HCT116 (cell line): ENCODE data around the gene ZHX3. TPM values are rescaled to one million over a fixed set of nuclear protein-coding genes. Genes with fewer than 3 reads are reported as not detected.

ENCODE experiments used
- ATAC-seq: fragments of 200-7000 bp; cut with Tn5 transposase; 2 replicates; pipeline ENCODE4 v1.9.1; 2020; ENCODE audit warnings: mild to moderate bottlenecking, moderate library complexity
- BruUV-seq: library from RNA; stranded (reverse); fragments of 400-500 nt; replicated peaks from 2 replicates; lab custom pipeline; 2021; lab: Mats Ljungman, UMichigan
- CTCF ChIA-PET: fragments of 300-600 bp; sonication (Branson Sonifier 250); formaldehyde crosslinking; loops from one replicate; lab custom pipeline; 2021; ENCODE audit warnings: antibody characterized with exemption; lab: Charles Lee
- POLR2A ChIA-PET: fragments of 300-600, 350-600 bp; sonication (Branson Sonifier 250); formaldehyde crosslinking; loops from one replicate; lab custom pipeline; 2021; ENCODE audit warnings: antibody characterized with exemption; lab: Charles Lee
- RAD21 ChIA-PET, 2 experiments: fragments of 300-600 bp; sonication (Branson Sonifier 250); formaldehyde crosslinking; loops; one replicate each; lab custom pipeline; 2023; ENCODE audit warnings: low total read pairs in 2 of 2; ENCODE audit not compliant: uncharacterized antibody in 2 of 2, unreplicated experiment in 2 of 2, low non-redundant PET in 1 of 2; lab: Charles Lee
- DNase-seq: peaks from one replicate; pipeline ENCODE4 v3.0.0-alpha.2; 2010; ENCODE audit warnings: low read depth, low spot score
- H2AFZ ChIP-seq: fragments of 200-600 bp; shearing (Covaris generic), sonication (generic); 2 replicates; pipeline ENCODE4 v1.6.1; 2017; ENCODE audit warnings: low read depth, mixed run types, mixed read lengths, antibody characterized with exemption, low read length; ENCODE audit not compliant: poor library complexity, severe bottlenecking
- H3K27ac ChIP-seq: 2 replicates; pipeline ENCODE4 v1.5.1; 2012; ENCODE audit warnings: low read depth, low read length
- H3K27me3 ChIP-seq: fragments of 200-600 bp; sonication (generic); 2 replicates; pipeline ENCODE4 v1.6.1; 2016; ENCODE audit warnings: mixed run types, low read length, mixed read lengths; ENCODE audit not compliant: insufficient read depth
- H3K36me3 ChIP-seq, 2 experiments: fragments of 200-500 bp in 1 of 2; fragments of 200-600 bp in 1 of 2; sonication (Bioruptor generic) in 1 of 2; sonication (generic) in 1 of 2; 2 replicates each; pipeline versions ENCODE4 v1.5.1 to v1.6.1; 2014 to 2016; ENCODE audit warnings: low read length in 2 of 2, inconsistent platforms in 1 of 2, mixed read lengths in 1 of 2, mixed run types in 1 of 2; ENCODE audit not compliant: insufficient read depth in 2 of 2, control insufficient read depth in 1 of 2
- H3K4me1 ChIP-seq, 2 experiments: fragments of 200-600 bp in 1 of 2; sonication (generic) in 1 of 2; 2 replicates each; pipeline versions ENCODE4 v1.5.1 to v1.6.1; 2012 to 2017; ENCODE audit warnings: low read length in 2 of 2, inconsistent platforms in 1 of 2, mild to moderate bottlenecking in 1 of 2, mixed read lengths in 1 of 2, mixed run types in 1 of 2, moderate library complexity in 1 of 2; ENCODE audit not compliant: insufficient read depth in 2 of 2, control insufficient read depth in 1 of 2
- H3K4me2 ChIP-seq: fragments of 200-600 bp; sonication (generic); 2 replicates; pipeline ENCODE4 v1.6.1; 2017; ENCODE audit warnings: mixed run types, low read length, mixed read lengths
- H3K4me3 ChIP-seq, 2 experiments: fragments of 200-600 bp in 1 of 2; sonication (generic) in 1 of 2; replicated peaks in 1 of 2; 2 replicates each; pipeline ENCODE4 v1.5.1; 2011 to 2016; ENCODE audit warnings: low read length in 2 of 2, control low read depth in 1 of 2, low read depth in 1 of 2, mild to moderate bottlenecking in 1 of 2, mixed read lengths in 1 of 2, mixed run types in 1 of 2
- H3K79me2 ChIP-seq: fragments of 200-600 bp; sonication (generic); 2 replicates; pipeline ENCODE4 v1.6.1; 2017; ENCODE audit warnings: mild to moderate bottlenecking, mixed run types, low read length, moderate library complexity, mixed read lengths; ENCODE audit not compliant: insufficient read depth
- H3K9ac ChIP-seq: fragments of 200-600 bp; sonication (generic); 2 replicates; pipeline ENCODE4 v1.6.1; 2016; ENCODE audit warnings: low read length, mixed read lengths
- H3K9me2 ChIP-seq: fragments of 200-600 bp; sonication (generic), shearing (Covaris generic); 2 replicates; pipeline ENCODE4 v1.6.1; 2017; ENCODE audit warnings: mixed run types, mild to moderate bottlenecking, moderate library complexity; ENCODE audit not compliant: insufficient read depth
- H3K9me3 ChIP-seq, 2 experiments: fragments of 200-500 bp in 1 of 2; fragments of 200-600 bp in 1 of 2; sonication (Bioruptor generic) in 1 of 2; sonication (generic) in 1 of 2; 2 replicates each; pipeline ENCODE4 v1.6.1; 2014 to 2017; ENCODE audit warnings: low read length in 2 of 2, mixed read lengths in 2 of 2, inconsistent platforms in 1 of 2, low read depth in 1 of 2, mild to moderate bottlenecking in 1 of 2, mixed run types in 1 of 2, moderate library complexity in 1 of 2; ENCODE audit not compliant: control insufficient read depth in 1 of 2, insufficient read depth in 1 of 2
- H4K20me1 ChIP-seq: fragments of 200-600 bp; sonication (generic), shearing (Covaris generic); 2 replicates; pipeline ENCODE4 v1.6.1; 2017; ENCODE audit warnings: mixed run types, mild to moderate bottlenecking, moderate library complexity; ENCODE audit not compliant: insufficient read depth
- CBX3 ChIP-seq: IDR thresholded peaks from 2 replicates; pipeline ENCODE4 v1.6.1; 2012; ENCODE audit warnings: low read depth
- EGR1 ChIP-seq: IDR thresholded peaks from 2 replicates; pipeline ENCODE4 v1.6.1; 2012; ENCODE audit warnings: low read depth
- EZH2phosphoT487 ChIP-seq: fragments of 200-600 bp; IDR thresholded peaks from 2 replicates; pipeline ENCODE4 v1.6.1; 2018; ENCODE audit warnings: antibody characterized with exemption, borderline replicate concordance
- JUND ChIP-seq: IDR thresholded peaks from 2 replicates; pipeline ENCODE4 v1.6.1; 2012
- POLR2AphosphoS5 ChIP-seq: IDR thresholded peaks from 2 replicates; pipeline ENCODE4 v1.6.1; 2011; ENCODE audit warnings: mild to moderate bottlenecking, low read depth, low read length, moderate library complexity
- RAD21 ChIP-seq: IDR thresholded peaks from 2 replicates; pipeline ENCODE4 v1.6.1; 2012; ENCODE audit warnings: low read depth, mild to moderate bottlenecking
- SIN3A ChIP-seq: IDR thresholded peaks from 2 replicates; pipeline ENCODE4 v1.6.1; 2012; ENCODE audit warnings: low read depth
- SP1 ChIP-seq: IDR thresholded peaks from 2 replicates; pipeline ENCODE4 v1.6.1; 2012; ENCODE audit warnings: low read depth
- SRF ChIP-seq: IDR thresholded peaks from 2 replicates; pipeline ENCODE4 v1.6.1; 2012; ENCODE audit warnings: low read depth
- TCF7L2 ChIP-seq: IDR thresholded peaks from 2 replicates; pipeline ENCODE4 v1.7.0; 2011; ENCODE audit warnings: borderline replicate concordance, inconsistent platforms; ENCODE audit not compliant: insufficient read depth, insufficient read length; ENCODE audit errors: extremely low read depth
- YY1 ChIP-seq: IDR thresholded peaks from 2 replicates; pipeline ENCODE4 v1.6.1; 2011; ENCODE audit warnings: low read length, low read depth, moderate library complexity, mild to moderate bottlenecking; ENCODE audit not compliant: insufficient replicate concordance; ENCODE audit errors: extremely low read depth
- intact Hi-C: fragments of 100-400 bp; cut with micrococcal nuclease; formaldehyde crosslinking; loops from 2 replicates; pipeline ENCODE4 v1.10.0; 2022
- total RNA-seq: library from RNA; stranded (reverse); gene quantifications from one replicate; pipeline ENCODE4 v1.2.1, GENCODE V29; 2021; ENCODE audit not compliant: unreplicated experiment
- TF ChIP-seq, protein P1 (sequence below): IDR thresholded peaks from 2 replicates; pipeline ENCODE4 v1.6.1; 2012; ENCODE audit warnings: low read depth
- TF ChIP-seq, protein P2 (sequence below): IDR thresholded peaks from 2 replicates; pipeline ENCODE4 v1.6.1; 2012

Gene ZHX3
- total RNA-seq, 1 experiment from 2014 or later: 13.3 TPM

DNA sequence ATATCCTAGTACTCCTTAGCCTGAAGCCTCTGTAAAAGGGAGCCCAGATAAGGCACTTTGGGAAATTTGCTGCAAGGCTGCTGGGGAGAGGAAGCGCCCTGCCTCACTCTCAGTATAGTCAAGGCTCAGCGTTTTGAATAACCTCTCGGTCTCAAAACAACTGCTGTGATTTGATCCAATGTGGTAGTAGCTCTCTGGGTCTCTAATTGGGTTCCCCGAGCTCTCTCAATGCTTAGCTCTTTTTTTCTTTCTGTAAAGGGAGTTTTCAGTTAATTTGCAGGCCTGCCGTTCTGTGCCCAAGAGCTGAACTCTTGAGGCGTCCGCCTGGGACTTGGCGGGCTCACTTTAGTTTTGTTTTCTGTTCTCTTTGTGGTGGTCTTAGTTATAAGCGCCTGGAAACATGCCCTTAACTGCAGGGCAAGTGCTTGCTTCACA is 41.2 kb downstream of the ZHX3 start:
- RAD21 ChIA-PET: no interaction called here
- CTCF ChIA-PET: no interaction called here
- no peak overlapping the region for H3K4me3 ChIP-seq
- H3K9me2 ChIP-seq: no peaks in the 10 kb centered on the region
- no peaks in the 10 kb centered on the region for H3K79me2 ChIP-seq
- no peak overlapping the region for H3K27ac ChIP-seq
- no peaks in the 10 kb centered on the region for H4K20me1 ChIP-seq
- H2AFZ ChIP-seq: no peak overlapping the region
- BruUV-seq: no TSS peak
- H3K27me3 ChIP-seq: no peaks in the 10 kb centered on the region
- H3K9me3 ChIP-seq: no peaks in the 10 kb centered on the region
- ATAC-seq (no peak), DNase-seq (no peak)
- H3K36me3 ChIP-seq: no peaks in the 10 kb centered on the region
- H3K4me2 ChIP-seq: no peak overlapping the region
- no peak overlapping the region for H3K9ac ChIP-seq
- no peak for TF ChIP-seq SIN3A
- TF ChIP-seq POLR2AphosphoS5: no peak
- no peak for TF ChIP-seq CBX3
- no peak for TF ChIP-seq EZH2phosphoT487
- TF ChIP-seq, protein P1, sequence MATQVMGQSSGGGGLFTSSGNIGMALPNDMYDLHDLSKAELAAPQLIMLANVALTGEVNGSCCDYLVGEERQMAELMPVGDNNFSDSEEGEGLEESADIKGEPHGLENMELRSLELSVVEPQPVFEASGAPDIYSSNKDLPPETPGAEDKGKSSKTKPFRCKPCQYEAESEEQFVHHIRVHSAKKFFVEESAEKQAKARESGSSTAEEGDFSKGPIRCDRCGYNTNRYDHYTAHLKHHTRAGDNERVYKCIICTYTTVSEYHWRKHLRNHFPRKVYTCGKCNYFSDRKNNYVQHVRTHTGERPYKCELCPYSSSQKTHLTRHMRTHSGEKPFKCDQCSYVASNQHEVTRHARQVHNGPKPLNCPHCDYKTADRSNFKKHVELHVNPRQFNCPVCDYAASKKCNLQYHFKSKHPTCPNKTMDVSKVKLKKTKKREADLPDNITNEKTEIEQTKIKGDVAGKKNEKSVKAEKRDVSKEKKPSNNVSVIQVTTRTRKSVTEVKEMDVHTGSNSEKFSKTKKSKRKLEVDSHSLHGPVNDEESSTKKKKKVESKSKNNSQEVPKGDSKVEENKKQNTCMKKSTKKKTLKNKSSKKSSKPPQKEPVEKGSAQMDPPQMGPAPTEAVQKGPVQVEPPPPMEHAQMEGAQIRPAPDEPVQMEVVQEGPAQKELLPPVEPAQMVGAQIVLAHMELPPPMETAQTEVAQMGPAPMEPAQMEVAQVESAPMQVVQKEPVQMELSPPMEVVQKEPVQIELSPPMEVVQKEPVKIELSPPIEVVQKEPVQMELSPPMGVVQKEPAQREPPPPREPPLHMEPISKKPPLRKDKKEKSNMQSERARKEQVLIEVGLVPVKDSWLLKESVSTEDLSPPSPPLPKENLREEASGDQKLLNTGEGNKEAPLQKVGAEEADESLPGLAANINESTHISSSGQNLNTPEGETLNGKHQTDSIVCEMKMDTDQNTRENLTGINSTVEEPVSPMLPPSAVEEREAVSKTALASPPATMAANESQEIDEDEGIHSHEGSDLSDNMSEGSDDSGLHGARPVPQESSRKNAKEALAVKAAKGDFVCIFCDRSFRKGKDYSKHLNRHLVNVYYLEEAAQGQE: no peak
- TF ChIP-seq JUND: no peak
- no peak for TF ChIP-seq RAD21
- TF ChIP-seq SRF: no peak
- TF ChIP-seq, protein P2, sequence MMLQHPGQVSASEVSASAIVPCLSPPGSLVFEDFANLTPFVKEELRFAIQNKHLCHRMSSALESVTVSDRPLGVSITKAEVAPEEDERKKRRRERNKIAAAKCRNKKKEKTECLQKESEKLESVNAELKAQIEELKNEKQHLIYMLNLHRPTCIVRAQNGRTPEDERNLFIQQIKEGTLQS: no peak
- TF ChIP-seq EGR1: no peak
- no peak for TF ChIP-seq YY1
- TF ChIP-seq TCF7L2: no peak
- no peak for TF ChIP-seq SP1
- POLR2A ChIA-PET: no interaction called here
- H3K4me1 ChIP-seq: no peaks in the 10 kb centered on the region
- intact Hi-C loops: no loop called here
